NCI-H226 (cell line): ENCODE data around the gene ZNF441.
"Not testable (repeated sequence)": the region's sequence is repeated elsewhere in the genome, so short reads cannot be mapped to it uniquely, and the experiment has no call there.

Experiments used
- DNase-seq: peaks from one replicate; pipeline ENCODE4 v3.0.0-alpha.2; 2015

ZNF441 gene

DNA sequence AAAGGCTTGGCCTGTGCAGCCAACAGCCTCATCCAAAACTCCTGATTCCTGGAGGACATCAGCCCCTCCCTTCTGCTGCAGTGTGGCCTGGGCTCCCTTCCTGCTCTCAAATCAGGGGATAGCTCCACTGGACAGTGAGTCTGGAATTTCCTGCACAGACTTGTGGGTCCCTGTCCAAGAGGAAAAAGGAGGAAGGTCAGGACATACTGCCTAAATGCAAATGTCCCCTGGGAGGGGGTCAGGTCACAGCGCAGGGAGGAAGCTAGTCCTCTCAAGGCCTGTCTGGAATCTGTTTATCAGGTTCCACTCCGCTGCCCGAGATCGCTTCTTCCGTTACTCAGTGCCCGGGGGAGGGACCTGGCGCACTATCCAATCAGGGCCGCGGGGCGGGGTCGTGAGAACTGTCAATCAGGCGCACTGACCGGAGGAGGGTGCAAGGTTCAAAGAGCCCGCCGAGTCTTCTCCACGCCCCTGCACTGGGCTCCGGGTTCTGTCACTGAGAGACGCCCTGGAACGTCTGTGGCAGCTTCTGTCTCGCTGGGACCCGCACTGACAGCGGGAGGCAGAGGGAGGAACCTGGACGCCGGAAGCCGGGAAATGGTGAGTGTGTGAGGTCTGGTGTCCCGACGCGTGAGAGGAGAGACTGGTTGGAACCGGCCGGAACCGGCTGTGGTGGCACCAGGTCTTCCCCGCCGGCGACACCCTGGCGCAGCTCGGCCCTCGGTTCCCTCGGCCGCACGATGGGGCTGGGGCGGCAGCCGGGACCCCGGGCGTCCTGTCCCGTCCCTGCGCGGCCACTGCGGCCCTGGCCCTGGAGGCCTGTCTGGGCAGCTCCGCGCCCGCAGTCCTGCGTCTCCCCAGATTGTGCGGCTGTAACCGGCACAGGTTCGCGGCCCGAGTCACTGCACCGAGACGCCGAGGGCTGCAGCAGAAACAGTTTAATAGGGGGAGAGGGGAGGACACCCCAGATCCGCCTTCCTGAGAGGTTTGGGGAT is at the start of gene ZNF441:
TSS of gene ZNF441 (plus strand) at position 404 of the 995 bp plus-strand sequence. CDS start at position 598, 194 bp downstream.
- DNase-seq: peak; percentile 90

DNA sequence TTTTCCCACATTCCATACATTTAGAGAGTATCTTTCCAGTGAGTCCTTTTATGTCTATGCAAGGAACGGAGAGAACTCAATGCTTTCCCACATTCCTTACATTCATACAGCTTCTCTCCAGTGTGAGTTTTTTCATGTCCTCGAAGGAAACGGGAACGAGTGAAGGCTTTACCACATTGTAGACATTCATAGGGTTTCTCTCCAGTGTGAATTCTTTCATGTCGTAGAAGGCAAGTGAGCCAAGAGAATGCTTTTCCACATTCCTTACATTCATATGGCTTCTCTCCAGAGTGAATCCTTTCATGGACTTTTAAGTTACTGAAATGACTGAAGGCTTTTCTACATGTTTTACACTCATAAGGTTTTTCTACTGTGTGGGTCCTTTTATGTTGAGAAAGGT is 45.1 kb upstream of the ZNF441 start:
- no peak for DNase-seq

DNA sequence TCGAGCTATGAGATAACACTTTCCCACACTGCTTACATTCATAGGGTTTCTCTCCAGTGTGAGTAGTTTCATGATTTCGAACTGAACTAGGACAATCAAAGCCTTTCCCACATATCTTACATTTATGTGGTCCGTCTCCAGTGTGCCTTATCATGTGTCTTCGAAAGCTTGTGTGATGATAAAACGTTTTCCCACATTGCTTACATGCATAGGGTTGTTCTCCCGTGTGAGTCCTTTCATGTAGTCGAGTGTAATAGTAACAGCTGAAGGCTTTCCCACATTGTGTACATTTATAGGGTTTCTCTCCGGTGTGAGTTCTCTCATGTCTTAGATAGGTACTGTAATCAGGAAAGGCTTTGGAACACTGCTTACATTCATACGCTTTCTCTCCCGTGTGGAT is 44.4 kb upstream of the ZNF441 start:
- no peak for DNase-seq

DNA sequence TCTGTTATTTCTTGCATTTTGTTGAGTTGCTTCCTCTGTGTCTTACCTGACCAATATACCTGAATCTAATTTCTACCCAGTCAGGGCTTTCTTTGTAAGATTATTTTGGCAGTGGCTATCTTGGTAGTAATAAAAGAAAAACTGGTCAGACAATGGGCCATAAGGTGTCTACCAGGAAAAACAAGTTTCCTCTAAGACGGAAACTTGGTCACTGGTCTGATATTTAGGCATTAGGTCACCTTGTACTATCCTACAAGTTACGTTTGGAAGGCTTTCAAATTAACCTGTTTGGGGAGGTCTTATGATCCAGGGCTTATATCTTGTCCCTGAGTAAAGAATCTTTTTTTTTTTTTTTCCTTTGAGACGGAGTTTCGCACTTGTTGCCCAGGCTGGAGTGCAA is 37.2 kb upstream of the ZNF441 start:
- no peak for DNase-seq

DNA sequence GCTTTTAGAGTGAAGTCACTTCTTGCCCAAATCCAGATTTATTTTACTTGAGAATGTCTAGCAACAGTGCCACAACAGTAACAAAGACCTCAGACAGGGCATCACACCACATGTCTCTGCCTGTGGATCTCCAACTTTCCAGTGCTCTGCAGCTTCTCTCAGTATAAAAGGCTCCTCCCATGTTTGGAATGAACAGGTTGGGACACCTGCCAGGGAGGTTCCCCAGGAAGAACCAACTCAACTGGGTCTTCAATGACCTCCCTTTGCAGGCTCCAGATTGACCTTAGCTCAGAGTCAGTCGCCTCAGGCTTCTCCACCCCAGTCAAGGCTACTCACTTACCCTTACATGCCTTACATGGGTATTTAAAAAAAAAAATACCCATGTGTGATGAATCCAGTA is 31.4 kb upstream of the ZNF441 start:
- DNase-seq: no peak

DNA sequence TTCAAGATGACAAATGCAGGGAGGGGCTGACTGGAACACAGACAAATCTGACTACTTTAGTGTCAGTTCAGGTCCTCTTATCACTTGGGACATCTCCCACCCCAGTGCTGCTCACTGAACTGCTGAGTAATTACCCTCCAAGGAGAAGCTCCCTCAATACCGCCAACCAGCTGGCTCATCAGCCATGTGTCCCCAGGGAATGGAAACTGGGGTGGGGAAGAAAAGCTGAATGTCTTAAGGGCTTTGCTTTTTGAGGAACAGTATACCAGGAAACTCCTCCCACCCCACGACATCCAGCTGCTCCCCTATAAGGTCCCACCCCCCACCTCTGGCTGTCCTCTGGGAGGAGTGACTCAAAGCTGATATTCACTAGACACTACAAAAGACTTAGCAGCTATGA is 30.1 kb upstream of the ZNF441 start:
- no peak for DNase-seq

DNA sequence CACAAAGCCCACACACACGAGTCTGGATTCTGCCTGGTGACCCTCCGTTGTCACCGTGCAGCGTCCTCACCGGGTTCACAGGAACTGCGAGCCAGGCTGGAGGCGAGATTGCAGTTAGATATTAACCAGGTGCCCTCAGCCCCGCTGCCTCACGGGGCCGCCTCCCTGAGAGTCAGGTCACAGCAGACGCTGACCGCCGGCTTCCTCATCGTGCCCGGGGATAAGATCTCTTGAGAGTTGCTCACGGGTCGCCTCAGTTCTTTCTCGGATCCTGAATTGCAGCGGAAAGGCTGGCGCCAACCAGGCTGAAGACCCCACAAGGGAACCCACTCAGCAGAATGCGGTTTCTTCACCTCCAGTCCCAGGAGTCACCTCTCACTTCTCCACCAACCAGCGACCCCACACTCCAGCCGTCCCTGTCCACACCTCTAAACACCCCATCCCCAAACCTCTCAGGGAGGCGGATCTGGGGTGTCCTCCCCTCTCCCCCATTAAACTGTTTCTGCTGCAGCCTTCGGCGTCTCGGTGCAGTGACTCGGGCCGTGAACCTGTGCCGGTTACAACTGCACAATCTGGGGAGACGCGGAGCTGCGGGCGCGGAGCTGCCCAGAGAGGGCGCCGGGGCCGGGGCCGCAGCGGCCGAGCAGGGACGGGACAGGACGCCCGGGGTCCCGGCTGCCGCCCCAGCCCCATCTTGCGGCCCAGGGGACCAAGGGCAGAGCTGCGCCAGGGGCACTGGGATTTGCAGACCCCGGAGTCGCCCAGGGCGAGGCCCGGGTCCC is 28.6 kb upstream of the ZNF441 start:
- no peak for DNase-seq

DNA sequence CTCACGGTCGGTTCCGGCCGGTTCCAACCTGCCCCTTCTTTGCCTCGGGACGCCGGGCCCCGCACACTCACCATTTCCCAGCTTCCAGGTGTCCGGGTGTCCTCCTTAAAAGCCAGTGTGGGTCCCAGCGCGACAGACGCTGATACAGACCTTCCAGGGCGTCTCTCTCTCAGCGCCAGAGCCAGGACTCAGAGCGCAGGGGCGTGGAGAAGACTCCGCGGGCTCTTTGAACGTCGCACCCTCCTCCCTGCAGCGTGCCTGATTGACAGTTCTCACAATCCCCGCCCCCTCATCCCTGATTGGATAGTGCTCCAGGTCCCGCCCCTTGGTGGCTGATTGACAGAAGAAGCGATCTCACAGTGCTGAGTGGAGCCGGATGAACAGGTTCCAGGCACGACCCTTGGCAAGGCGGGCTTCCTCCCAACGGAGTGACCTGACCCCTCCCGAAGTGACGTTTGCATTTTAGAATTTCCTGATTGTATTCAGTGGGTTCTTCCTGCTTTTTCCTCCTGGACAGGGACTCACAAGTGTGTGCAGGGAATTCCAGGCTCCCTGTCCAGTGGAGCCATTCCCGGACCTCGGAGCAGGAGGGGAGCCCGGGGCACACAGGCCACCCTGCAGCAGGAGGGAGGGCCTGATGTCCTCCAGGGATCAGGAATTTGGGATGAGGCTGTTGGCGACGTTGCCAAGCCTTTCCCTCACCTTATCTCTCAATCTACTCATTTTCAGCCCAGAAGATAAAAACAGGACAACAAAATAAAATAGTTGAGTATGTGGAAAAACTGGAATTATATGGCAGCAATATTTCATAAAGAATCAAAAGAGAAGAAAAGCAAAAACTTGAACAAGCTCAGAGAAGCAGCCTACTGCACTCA is 27.8 kb upstream of the ZNF441 start, which contains the start of gene ZNF823:
TSS of gene ZNF823 (minus strand) at position 201 of the 875 bp plus-strand sequence. CDS start at position 74, 127 bp downstream.
- DNase-seq: peak; percentile 96

DNA sequence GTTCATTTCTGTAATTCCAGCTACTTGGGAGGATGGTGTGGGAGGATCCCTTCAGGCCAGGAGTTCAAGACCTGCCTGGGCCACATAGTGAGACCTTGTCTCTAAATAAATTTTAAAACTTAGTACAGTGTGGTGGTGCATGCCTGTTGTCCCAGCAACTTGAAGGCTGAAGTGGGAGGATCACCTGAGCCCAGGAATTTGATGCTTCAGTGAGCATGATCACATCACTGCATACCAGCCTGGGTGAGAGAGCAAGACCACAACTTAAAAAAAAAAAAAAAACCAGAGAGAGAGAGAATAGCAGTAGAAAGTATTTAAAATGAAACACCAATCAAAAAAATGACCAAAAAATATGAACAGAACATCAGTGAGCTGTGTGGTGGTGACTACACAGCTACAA is 20.9 kb upstream of the ZNF441 start:
- no peak for DNase-seq

DNA sequence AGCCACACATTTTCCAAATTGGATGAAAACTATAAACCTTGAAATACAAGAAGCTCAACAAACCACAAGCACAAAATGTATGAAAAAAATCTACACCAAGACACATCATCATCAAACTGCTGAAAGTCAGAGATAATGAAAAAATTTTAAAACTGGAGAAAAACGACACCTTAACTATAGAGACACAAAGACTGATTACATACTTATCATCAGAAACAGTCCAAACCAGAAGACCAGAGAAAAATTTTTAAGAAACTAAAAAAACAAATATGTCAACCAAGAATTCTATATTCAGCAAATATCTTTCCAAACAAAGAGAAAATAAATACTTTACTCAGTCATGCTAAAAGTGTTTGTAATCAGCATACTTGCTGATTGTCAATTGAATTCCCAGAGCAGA is 19.5 kb upstream of the ZNF441 start:
- DNase-seq: no peak

DNA sequence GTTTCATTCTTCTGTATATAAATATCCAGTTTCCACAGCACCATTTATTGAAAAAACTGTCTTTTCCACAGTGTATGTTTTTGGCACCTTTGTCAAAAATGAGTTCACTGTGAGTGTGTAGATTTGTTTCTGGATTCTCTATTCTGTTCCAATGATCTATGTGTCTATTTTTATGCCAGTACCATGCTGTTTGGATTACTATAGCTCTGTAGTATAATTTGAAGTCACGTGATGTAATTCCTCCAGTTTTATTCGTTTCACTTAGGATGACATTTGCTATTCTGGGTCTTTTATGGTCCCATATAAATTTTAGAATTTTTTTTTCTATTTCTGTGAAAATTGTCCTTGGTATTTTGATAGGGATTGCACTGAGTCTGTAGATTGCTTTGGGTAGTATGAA is 17.0 kb upstream of the ZNF441 start:
- DNase-seq: no peak

DNA sequence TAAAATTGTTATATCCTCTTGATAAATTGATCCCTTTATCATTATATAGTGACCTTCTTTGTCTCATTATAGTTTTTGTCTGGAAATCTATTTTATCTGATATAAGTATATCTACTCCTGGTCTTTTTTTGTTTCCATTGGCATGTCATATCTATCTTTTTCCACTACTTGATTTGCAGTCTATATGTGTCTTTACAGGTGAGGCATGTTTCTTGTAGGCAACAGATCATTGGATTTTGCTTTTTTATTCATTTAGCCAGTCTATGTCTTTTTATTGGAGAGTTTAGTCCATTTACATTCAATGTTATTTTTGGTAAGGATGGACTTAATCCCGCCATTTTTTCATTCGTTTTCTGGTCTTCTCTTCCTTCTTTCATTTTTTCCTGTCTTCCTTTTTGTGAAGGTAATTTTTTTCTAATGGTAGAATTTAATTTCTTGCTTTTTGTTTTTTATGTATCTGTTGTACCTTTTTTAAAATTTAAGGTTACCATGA is 14.5 kb upstream of the ZNF441 start:
- DNase-seq: no peak

DNA sequence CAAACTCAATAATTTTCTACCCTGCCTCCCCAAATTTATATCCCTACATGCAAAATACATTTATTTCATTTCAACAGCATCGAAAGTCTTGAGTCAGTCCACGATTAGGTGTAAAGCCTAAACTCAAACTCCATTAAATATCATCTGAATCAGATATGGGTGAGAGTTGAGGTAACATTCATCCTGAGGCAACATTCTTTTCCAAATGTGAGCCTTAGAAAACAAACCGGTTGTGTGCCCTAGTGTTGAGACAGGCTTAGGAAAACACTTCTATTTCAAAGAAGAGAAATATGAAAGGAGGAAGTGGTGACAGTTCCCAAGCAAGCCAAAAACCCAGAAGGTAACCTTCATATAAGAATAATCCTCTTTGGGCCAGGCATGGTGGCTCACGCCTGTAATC is 12.1 kb upstream of the ZNF441 start:
- no peak for DNase-seq

DNA sequence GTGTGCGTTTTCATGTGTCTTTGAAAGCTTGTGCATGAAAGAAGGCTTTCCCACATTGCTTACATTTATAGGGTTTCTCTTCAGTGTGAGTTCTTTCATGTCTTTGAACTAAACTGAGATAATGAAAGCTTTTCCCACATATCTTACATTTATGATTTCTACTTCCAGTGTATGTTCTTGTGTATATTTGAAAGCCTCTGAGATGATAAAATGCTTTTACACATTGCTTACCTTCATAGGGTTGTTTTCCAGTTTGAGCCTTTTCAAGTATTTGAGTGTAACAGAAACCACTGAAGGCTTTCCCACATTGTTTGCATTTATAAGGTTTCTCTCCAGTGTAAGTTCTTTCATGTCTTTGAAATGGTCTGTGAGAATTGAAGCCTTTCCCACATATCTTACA is 9.8 kb upstream of the ZNF441 start:
- no peak for DNase-seq

DNA sequence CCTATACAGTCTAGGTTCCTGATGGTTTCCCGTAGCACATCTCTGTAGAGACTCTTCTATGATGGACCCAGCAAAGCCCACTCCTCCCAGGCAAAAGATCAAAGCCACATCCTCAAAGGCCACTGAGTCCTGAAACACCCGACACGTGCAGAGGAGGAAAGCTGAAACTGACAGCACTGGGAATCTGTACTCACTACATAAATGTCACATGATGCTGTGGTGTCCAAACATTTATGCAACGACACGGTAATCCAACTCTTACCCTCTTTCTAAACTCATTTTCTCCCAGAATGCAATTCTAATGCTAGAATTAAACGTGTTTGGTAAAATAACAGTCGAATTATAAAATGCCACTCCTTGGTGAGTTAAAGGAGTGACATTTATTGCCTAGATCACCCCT is 7.0 kb upstream of the ZNF441 start:
- no peak for DNase-seq

DNA sequence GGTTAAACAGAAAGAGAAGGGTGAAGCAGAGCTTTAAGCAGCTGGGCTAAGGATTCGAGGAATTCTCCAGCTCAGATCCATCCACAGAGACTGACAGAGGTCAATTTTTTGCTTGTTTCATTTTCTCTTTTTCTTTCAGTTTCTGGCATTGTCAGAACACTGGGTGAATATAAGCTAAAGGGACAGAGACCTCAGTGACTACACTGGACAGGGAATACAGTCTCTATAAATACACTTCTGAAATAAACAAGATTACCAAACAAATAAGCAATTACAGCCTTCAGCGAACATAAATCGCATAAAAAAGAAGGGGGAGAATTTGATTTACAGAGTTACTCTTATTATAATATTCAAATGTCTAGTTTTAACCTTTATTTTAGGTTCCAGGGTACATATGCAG is 3.7 kb upstream of the ZNF441 start:
- DNase-seq: no peak

DNA sequence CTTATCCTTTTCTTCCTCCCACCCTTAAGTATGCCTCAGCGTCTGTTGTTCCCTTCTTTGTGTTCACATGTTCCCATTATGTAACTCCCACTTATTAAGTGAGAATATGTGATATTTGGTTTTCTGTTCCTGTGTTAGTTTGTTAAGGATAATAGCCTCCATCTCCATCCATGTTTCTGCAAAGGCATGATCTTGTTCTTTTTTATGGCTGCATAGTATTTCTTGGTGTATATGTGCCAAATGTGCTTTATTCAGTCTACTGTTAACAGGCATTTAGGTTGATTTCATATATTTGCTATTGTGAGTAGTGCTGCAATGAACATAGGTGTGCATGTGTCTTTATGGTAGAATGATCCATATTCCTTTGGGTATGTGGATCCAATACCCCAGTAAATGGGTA is 3.2 kb upstream of the ZNF441 start:
- DNase-seq: no peak

DNA sequence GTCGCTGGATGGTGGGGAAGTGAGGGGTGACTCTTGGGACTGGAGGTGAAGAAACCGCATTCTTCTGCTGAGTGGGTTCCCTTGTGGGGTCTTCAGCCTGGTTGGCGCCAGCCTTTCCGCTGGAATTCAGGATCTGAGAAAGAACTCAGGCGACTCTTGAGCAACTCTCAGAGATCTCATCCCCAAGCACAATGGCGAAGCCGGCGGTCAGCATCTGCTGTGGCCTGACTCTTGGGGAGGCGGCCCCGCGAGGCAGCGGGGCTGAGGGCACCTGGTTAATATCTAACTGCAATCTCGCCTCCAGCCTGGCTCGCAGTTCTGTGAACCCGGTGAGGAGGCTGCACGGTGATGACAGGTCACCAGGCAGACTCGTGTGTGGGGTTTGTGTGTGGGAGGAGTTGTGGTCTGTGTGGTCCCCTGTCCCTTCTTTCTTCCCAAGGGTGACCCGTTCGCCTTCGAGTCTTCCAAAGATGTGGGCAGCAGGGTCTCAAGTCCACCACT is 883 bp downstream of the ZNF441 start:
- no peak for DNase-seq

DNA sequence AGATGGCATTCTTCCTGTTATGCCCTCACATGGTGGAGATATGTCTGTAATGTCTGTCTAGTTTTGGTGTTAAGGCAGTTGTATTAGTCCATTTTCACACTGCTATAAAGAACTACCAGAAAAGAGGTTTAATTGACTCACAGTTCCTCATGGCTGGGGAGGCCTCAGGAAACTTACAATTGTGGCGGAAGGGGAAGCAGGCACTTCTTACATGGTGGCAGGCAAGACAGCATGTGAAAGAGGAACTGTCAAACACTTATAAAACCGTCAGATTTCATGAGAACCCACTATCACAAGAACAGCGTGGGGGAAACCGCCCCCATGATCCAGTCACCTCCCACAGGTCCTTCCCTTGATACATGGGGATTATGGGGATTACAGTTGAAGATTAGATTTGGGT is 3.2 kb downstream of the ZNF441 start:
- DNase-seq: no peak

DNA sequence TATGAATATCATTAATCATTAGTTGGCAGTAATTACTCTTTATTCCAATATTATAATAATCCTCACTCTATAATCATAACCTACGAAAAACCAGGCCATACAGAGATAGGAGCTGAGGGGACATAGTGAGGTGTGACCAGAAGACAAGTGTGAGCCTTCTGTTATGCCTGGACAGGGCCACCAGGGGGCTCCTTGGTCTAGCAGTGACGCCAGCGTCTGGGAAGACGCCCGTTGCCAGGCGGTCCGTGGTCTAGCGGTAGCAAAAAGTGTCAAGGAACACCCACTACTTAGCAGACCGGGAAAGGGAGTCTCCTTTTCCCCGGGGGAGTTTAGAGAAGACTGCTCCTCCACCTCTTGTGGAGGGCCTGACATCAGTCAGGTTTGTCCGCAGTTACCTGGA is 4.7 kb downstream of the ZNF441 start:
- not testable (repeated sequence) for DNase-seq

DNA sequence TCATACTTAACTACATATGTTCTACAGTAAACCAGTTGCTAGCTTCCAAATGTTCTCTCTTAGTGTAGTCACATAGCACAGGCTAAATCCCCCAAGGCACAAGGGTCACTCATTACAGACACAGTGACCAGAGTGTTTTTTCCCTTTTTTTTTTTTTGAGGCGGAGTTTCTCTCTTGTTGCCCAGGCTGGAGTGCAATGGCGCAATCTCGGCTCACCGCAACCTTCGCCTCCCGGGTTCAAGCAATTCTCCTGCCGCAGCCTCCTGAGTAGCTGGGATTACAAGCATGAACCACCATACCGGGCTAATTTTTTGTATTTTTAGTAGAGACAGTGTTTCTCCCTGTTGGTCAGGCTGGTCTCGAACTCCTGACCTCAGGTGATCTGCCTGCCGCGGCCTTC is 9.9 kb downstream of the ZNF441 start:
- DNase-seq: not testable (repeated sequence)

DNA sequence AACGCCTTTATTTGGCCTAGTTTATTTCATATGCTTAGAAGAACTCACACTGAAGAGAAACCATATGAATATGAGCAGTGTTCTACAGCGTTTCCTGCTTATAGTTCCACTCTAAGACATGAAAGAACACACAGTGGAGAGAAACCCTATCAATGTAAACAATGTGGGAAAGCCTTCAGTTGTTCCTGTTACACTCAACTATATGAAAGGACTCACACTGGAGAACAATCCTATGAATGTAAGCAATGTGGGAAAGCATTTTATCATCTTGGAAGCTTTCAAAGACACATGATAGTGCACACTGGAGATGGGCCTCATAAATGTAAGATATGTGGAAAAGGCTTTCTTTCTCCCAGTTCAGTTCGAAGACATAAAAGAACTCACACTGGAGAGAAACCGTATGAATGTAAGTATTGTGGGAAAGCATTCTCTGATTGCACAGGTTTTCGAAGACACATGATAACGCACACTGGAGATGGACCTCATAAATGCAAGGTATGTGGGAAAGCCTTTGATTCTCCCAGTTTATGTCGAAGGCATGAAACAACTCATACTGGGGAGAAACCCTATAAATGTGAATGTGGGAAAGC is 13.7 kb downstream of the ZNF441 start:
- DNase-seq: no peak
